Colonic mucosa (tissue), 4 donors: ENCODE results near the gene ATP9A. TPM values are rescaled to one million over a fixed set of nuclear protein-coding genes. Genes with fewer than 3 reads are reported as not detected.

Experiments used
- DNase-seq: peaks from one replicate; pipeline ENCODE4 v3.0.0-alpha.2; 2020
- H3K27ac ChIP-seq: fragments of 200-600 bp; one replicate; pipeline ENCODE4 v1.8.0; 2021
- H3K27me3 ChIP-seq: fragments of 200-600 bp; one replicate; pipeline ENCODE4 v1.8.0; 2021
- H3K36me3 ChIP-seq: fragments of 200-600 bp; one replicate; pipeline ENCODE4 v1.8.0; 2021
- H3K4me1 ChIP-seq: fragments of 200-600 bp; one replicate; pipeline ENCODE4 v1.8.0; 2021; ENCODE audit warnings: mild to moderate bottlenecking
- H3K4me3 ChIP-seq: fragments of 200-600 bp; one replicate; pipeline ENCODE4 v1.8.0; 2021
- H3K9ac ChIP-seq, 2 donors: one replicate each; pipeline ENCODE4 v1.7.0; 2013; ENCODE audit warnings: control low read depth in 2 of 2, low read depth in 2 of 2, low read length in 2 of 2
- H3K9me3 ChIP-seq: fragments of 200-600 bp; one replicate; pipeline ENCODE4 v1.8.0; 2021
- intact Hi-C: fragments of 100-400 bp; cut with DNase I; formaldehyde crosslinking; loops from one replicate; pipeline ENCODE4 v1.14.1; 2022
- total RNA-seq, 2 donors: library from RNA; stranded (reverse); fragmentation: NEBNext Ultra II Directional in 1 of 2; extraction: Animal tissue kit (Norgen Biotek cat#: 25700) in 1 of 2; gene quantifications; one replicate each; pipeline ENCODE4 v1.2.1, GENCODE V29; 2021
- TF ChIP-seq, protein P1 (sequence below): fragments of 200-600 bp; IDR thresholded peaks from one replicate; pipeline ENCODE4 v1.8.0; 2022; ENCODE audit warnings: antibody characterized with exemption, mild to moderate bottlenecking
- donor health status: healthy.
- donor health status: DM: no; HTN: no; CAD: no.
- donor health status: DM: no; HTN: no; CAD: no.

The ATP9A gene
- total RNA-seq, 2 donors from 2014 or later = 40.2 to 70.1 TPM

DNA sequence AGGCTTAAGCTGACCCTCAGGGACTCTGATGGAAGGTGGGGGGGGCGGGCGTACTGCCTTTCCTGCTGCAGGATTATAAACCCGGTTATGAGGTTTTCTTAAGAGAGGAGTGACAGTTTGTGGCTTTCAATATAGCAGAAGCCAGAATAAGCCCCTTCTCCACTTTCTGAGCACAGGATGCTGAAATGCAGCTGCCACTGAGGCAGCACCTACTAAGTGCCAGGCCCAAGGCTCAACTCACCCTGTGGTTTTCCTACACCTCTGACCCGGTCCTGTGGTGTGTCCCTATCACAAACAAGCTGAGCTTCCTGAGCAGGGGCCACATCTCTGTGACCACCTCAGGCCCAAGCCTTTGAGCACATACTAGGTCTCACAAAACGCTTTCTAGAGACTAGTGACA, 166.1 kb downstream of the ATP9A start:
- DNase-seq = no peak
- TF ChIP-seq, protein P1, sequence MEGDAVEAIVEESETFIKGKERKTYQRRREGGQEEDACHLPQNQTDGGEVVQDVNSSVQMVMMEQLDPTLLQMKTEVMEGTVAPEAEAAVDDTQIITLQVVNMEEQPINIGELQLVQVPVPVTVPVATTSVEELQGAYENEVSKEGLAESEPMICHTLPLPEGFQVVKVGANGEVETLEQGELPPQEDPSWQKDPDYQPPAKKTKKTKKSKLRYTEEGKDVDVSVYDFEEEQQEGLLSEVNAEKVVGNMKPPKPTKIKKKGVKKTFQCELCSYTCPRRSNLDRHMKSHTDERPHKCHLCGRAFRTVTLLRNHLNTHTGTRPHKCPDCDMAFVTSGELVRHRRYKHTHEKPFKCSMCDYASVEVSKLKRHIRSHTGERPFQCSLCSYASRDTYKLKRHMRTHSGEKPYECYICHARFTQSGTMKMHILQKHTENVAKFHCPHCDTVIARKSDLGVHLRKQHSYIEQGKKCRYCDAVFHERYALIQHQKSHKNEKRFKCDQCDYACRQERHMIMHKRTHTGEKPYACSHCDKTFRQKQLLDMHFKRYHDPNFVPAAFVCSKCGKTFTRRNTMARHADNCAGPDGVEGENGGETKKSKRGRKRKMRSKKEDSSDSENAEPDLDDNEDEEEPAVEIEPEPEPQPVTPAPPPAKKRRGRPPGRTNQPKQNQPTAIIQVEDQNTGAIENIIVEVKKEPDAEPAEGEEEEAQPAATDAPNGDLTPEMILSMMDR = no peak
- H3K4me1 ChIP-seq = no peaks in the 10 kb centered on the region
- H3K27ac ChIP-seq = no peak overlapping the region
- no peaks in the 10 kb centered on the region for H3K27me3 ChIP-seq
- H3K36me3 ChIP-seq = no peaks in the 10 kb centered on the region
- H3K9me3 ChIP-seq = no peaks in the 10 kb centered on the region
- H3K9ac ChIP-seq = no peak overlapping the region
- intact Hi-C loops = no loop called here
- no peak overlapping the region for H3K4me3 ChIP-seq

DNA sequence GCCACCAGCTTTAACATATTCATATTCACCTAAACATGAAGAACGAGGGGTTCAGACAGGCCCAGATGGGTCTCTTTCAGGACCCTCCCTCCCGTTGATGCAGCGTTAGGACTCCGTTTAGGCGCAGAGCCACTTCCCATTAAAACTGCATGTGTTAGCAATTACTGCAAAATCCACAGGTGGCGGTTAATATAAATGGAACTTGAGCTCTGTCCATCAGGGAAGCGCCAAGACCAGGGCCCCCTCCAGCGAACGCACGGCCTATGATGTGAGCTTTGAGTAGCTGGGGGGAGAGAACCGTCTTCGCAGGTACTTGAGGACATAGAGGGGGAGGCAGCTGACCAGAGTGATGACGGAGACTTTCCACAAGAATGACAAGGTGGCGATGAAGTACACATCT, 167.2 kb downstream of the ATP9A start:
- Histone ChIP-seq H3K4me1 (no peaks in the 10 kb centered on the region), H3K27me3 (no peaks in the 10 kb centered on the region), H3K36me3 (no peaks in the 10 kb centered on the region), H3K9me3 (no peaks in the 10 kb centered on the region), H3K4me3 (no peak overlapping the region), H3K27ac (no peak overlapping the region), H3K9ac (no peak overlapping the region)
- no peak for DNase-seq
- TF ChIP-seq, protein P1 = no peak
- intact Hi-C loops = no loop called here

DNA sequence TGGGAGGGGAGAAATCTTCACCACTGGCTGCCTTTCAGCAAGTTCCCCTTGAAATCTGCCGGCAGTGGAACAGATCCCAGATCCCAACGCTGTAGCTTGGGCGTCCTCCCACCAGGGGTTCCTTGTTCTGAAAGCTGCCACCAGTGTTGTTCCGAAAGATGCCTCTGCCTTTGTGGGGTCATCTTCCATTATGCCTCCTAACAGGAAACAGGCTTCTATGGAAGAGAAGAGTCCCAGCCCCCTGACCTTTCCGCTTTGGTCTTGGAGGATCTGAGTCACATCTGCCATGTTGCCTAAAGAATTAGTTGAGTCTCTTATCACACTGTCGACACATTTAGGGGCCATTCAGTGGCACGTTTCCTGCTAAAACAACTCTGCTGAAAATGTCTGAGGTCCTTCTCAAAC, 168.2 kb downstream of the ATP9A start:
- H3K27ac ChIP-seq = no peak overlapping the region
- TF ChIP-seq, protein P1 = no peak
- H3K27me3 ChIP-seq = no peaks in the 10 kb centered on the region
- intact Hi-C loops = no loop called here
- H3K4me3 ChIP-seq = no peak overlapping the region
- no peaks in the 10 kb centered on the region for H3K36me3 ChIP-seq
- H3K9ac ChIP-seq = no peak overlapping the region
- no peaks in the 10 kb centered on the region for H3K4me1 ChIP-seq
- H3K9me3 ChIP-seq = no peaks in the 10 kb centered on the region
- DNase-seq = no peak

DNA sequence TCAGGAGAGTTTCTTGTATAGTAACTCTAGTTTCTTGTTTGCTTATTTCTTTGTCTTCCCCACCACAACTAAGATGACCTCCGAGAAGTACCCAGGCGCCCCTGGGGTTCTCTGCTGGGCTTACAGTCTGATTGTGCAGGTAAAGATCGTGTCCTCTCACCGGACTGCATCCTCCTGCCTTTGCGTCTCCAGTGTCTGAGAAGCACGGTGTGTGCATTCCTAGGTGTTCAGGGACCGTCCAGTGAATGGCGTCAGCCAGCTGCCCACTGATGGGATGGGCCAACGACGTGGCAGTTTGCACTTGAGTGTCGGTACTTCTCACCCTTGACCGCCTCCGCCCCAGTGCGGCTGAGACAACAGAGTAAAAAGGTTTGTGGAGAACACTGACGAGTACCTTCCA, 169.6 kb downstream of the ATP9A start:
- intact Hi-C loops = loop anchor here (10.0 kb wide), 1 partner anchor 614 kb away; no protein-coding TSS in a partner anchor
- TF ChIP-seq, protein P1 = no peak
- Histone ChIP-seq H3K9me3 (no peaks in the 10 kb centered on the region), H3K4me3 (no peak overlapping the region), H3K27me3 (no peaks in the 10 kb centered on the region), H3K4me1 (no peaks in the 10 kb centered on the region), H3K36me3 (no peaks in the 10 kb centered on the region), H3K9ac (no peak overlapping the region), H3K27ac (no peak overlapping the region)
- DNase-seq = no peak

DNA sequence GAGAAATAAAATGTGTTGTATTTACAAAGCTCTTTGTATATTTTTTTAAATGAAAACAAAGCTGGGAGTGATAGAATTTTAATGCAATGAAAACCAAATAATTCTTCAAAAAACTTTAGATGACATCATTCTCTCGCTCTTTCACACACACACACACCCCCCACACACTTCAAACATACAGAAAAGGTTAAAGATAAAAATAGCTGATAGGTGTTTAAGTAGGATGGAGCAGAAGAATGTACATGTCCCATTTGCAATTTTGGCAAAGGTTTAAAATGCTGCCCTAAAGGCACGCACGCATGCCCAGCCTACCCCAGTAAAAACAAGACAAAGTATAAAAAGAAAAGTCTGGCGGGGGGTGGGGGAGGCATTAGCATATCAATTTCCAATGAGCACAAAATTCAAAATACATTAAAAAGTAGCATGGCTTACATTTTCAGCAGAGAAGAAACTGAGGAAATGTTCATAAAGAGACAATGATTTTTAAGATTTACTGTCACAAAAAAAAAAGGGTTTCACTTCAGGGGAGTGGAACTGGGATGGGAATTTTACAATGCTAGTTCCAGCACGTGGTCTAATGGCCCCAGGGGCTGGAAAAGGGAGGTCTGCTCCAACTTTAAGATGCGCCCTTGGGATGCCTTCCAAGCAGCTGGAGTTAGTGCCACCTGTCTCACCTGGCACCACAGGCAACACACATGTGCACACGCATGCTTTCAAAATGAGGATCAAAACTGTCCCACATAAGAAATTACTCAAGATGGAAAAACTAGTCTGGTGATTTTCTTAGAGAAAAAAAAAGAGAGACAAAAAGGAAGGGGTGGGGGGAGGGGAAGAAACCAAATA, 170.6 kb downstream of the ATP9A start:
- Histone ChIP-seq H3K36me3 (no peaks in the 10 kb centered on the region), H3K4me3 (no peak overlapping the region)
- TF ChIP-seq, protein P1 = no peak

More for the DNA sequence above, 170.6 kb downstream of the ATP9A start:
- no peak overlapping the region for H3K27ac ChIP-seq
- H3K9me3 ChIP-seq = no peaks in the 10 kb centered on the region
- DNase-seq = no peak
- H3K4me1 ChIP-seq = no peaks in the 10 kb centered on the region
- H3K27me3 ChIP-seq = no peaks in the 10 kb centered on the region
- intact Hi-C loops = loop anchor here (10.0 kb wide), 1 partner anchor 613 kb away; no protein-coding TSS in a partner anchor
- H3K9ac ChIP-seq = no peak overlapping the region
